ENCODE data around the gene SMIM29. TPM values are rescaled to one million over a fixed set of nuclear protein-coding genes. Genes with fewer than 3 reads are reported as not detected.
"Not testable (repeated sequence)": the region's sequence is repeated elsewhere in the genome, so short reads cannot be mapped to it uniquely, and the experiment has no call there.

Gene SMIM29
- total RNA-seq, 1 donor from 2014 or later = 5.2 TPM

DNA sequence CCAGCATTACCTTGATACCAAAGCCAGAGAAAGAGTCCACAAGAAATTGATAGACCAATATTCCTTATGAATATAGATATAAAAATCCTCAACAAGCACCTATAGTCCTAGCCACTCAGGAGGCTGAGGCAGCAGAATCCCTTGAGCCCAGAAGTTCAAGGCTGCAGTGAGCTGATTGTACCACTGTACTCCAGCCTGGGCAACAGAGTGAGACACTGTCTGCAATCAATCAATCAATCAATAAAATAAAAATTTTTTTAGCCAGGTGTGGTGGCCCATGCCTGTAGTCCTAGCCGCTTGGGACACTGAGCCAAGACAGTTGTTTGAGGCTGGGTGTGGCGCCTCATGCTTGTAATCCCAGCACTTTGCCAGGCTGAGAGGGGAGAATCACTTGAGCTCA lies 18.9 kb upstream of the SMIM29 start:
- no peak for DNase-seq

- not testable (repeated sequence) for DNase-seq
These were observed 14.7 kb upstream of the SMIM29 start for GRCh38 chr6:34263484-34263883.

DNA sequence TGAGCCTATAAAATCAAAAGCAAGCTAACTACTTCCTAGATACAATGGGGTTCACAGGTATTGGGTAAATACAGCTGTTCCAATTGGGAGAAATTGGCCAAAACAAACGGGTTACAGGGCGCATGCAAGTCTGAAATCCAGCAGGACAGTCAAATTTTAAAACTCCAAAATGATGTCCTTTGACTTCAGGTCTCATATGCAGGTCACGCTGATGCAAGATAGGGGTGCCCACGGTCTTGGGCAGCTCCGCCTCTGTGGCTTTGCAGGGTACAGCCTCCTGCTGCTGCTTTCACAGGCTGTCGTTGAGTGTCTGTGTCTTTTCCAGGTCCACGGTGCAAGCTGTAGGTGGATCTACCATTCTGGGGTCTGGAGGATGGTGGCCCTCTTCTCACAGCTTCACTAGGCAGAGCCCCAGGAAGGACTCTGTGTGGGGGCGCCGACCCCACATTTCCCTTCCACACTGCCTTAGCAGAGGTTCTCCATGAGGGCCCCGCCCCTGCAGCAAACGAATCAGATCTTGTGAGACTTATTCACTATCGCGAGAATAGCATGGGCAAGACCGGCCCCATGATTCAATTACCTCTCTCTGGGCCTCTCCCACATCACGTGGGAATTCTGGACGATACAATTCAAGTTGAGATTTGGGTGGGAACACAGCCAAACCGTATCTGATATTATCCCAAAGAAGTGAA lies 11.9 kb upstream of the SMIM29 start:
- no peak for DNase-seq

DNA sequence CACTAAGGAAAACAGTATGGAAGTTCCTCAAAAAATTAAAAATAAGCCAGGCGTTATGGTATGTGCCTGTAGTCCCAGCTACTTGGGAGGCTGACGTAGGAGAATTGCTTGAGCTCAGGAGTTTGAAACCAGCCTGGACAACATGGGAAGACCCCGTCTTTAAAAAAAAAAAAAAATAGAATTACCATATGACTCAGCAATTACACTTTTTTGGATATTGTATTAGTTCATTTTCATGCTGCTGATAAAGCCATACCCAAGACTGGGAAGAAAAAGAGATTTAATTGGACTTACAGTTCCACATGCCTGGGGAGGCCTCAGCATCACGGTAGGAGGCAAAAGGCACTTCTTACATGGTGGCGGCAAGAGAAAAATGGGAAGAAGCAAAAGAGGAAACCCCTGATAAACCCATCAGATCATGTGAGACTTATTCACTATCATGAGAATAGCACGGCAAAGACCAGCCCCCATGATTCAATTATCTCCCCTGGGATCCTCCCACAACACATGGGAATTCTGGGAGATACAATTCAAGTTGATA lies 10.8 kb upstream of the SMIM29 start:
- DNase-seq = no peak

- not testable (repeated sequence) for DNase-seq
These were observed 3.6 kb upstream of the SMIM29 start for GRCh38 chr6:34252395-34252794.

DNA sequence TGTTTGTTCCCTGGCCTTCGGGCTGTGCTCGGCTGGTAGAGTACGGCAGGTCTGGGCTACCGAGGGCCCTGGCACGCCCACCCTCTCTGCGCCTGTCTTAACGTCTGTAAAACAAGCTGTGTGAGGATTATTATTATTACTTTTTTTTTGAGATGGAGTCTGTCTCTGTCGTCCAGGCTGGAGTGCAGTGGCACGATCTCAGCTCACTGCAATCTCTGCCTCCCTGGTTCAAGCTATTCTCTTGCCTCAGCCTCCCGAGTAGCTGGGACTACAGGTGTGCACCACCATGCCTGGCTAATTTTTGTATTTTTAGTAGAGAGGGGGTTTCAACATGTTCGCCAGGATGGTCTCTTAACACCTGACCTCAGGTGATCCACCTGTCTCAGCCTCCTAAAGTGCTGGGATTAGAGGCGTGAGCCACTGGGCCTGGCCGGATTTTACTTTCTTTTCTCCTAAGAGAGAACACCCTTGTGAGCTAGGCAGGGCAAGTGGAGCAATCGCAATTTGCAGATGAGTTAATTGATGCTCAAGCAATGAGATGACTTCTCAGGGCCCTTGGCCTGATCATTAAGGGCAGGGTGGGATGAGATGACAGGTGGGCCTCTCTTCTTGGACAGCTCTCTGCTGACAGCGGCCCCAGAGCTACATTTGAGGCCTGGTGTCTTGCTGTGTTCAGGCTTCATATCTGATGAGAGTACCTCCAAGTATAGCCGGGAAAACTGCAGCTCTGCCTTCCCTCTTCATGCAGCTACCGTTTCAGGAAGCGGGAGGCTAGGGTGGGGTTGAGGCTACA lies 859 bp upstream of the SMIM29 start:
- DNase-seq = peak; percentile 56

DNA sequence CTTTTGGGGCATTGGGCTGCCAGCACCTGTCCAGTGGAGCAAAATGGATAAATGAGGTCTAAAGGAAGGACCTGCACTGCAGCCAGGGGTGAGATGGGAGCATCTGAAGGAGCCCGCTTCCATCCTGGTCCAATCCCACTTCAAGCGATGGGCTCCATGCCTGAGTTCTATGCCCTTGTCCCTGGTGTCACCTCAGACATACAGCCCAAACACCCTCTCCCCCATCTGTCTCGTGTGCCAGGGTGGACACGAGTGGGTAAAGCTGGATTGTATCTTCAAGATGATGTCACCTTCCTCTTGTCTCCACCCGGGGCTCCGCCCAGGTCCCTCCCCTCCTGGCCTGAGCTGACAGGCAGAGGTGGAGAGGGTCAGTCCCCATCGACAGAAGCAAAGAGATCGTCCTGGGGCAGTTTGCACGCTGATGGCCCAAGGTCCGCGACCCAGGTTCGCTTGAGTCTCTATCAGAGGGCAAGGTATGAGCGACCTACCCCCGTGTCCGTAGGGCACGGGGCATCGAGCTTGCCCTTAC lies 544 bp downstream of the SMIM29 start:
- peak; percentile 45 for DNase-seq

DNA sequence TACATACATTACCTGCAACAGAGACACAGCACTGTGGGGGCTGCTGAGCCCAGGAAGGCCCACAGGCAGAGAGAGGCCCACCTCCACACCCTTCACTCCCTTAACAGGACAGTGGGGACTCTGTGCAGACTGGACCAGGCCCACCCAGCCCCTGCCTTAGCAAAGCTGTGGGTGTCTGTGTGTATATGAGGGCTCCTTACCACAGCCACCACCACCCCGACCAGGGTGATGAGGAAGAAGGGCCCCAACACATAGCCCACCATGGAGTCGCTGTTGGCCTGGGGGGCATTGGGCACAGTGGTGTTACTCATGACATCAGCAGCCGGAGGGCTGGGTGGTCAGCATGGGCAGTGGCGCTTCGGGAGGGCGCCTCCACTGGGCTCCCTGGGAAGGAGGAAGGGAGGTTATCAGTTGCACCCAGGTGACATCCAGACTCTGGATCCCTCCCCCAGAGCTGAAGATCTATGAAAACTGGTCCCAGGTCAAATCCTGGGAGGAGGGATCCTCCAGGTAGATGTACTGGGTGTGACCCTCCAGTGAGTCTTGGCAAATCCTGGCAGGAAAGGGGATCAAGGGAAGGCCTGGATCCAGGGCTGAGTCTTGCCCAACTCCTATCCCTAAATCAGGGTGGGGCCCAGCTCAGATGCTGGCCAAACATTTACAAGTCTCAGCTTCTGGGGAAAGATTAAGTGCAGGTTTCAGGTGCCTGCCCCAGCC lies 1.2 kb downstream of the SMIM29 start:
- DNase-seq = no peak

DNA sequence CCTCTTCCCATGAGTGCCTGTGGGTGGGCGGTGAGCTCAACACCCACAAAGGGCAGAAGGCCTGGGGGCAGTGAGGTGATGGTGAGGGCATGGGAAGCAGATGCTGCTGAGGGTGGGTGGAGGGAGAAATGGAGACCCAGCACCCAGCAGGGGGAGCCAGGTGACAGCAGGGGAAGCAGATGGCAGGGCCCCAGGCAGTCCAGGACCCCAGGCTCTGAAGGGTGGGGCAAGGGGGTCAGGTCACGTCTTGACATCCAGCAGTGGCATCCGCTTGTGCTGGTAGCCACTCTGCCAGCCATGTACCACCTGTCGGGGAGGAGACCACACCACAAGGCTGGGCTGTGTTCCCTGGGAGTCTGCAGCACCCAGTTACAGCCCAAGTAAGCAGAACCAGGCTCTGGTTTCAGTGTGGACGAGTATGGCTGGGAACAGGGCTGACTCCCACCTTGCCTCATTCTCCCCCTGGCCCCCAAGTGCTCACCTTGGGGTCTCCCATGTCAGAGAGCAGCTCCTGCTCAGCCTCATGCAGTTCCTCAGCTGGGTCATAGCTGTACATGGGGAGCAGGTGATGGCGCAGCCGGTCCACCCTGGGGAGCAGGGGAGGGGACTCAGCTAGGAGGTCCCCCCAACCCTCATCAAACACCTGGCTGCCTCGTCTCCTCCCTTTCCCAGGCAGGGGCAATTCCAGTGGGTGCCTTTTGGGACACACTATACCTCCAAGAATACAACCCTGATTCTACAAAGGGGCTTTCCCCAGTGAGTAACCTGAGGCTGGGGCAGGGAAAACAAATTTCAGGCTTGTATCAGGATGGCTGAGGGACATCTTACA lies 2.0 kb downstream of the SMIM29 start:
- DNase-seq = peak; percentile 28

GRCh38 chr6:34246249-34246562 lies 2.6 kb downstream of the SMIM29 start:
- no peak for DNase-seq

GRCh38 chr6:34245761-34246140 lies 3.1 kb downstream of the SMIM29 start:
- DNase-seq = not testable (repeated sequence)

DNA sequence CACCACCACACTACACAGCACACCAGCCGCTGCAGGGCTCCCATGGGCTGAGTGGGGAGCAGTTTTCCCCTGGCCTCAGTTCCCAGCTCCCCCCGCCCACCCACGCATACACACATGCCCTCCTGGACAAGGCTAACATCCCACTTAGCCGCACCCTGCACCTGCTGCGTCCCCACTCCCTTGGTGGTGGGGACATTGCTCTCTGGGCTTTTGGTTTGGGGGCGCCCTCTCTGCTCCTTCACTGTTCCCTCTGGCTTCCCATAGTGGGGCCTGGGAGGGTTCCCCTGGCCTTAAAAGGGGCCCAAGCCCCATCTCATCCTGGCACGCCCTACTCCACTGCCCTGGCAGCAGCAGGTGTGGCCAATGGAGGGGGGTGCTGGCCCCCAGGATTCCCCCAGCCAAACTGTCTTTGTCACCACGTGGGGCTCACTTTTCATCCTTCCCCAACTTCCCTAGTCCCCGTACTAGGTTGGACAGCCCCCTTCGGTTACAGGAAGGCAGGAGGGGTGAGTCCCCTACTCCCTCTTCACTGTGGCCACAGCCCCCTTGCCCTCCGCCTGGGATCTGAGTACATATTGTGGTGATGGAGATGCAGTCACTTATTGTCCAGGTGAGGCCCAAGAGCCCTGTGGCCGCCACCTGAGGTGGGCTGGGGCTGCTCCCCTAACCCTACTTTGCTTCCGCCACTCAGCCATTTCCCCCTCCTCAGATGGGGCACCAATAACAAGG lies 3.6 kb downstream of the SMIM29 start:
- not testable (repeated sequence) for DNase-seq

DNA sequence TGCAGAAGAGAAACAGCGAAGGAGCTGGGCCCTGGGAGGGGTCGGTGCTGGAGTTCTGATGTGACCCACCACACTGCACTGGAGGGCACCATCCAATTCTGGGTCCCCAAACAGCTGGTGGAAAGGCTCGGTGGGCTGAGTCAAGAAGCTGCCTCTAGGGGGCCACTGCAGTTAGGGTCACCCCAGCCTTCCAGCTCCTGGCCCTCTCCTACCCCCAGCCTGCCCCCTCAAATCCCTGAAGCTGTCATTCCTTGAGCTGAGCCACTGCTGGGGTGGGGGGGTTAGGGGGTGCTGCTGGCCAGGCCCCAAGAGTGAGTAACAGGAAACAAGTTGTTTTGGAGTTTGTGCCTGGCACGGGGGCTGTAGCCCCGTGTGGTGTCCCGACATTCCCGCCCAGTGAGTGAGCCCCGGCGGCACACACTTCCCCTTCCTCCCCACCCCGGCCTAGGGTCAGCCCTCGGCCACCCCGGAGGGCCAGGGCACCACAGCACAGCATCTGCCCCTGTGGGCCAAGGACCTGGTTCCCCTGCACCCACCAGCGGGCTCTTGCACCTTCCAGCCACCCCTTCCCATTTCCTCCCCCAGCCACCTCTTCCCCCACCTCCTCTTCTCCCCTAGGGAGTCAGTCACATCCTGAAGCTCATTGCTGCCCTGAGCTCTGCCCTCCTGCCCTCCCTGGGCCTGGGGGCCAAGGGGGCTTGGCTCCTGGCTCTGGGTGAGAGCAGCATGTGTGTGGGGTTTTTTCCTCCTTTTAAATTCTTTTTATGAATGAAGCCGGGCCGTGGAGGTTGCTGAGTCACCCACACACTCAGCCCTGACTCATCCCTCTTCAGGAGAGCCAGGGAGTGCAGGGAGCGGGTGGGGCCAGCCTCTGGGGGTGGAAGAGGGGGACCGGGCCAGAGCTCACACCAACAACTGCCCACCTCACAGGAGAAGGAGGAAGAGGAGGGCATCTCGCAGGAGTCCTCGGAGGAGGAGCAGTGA lies 4.6 kb downstream of the SMIM29 start:
- peak; percentile 16 for DNase-seq

DNA sequence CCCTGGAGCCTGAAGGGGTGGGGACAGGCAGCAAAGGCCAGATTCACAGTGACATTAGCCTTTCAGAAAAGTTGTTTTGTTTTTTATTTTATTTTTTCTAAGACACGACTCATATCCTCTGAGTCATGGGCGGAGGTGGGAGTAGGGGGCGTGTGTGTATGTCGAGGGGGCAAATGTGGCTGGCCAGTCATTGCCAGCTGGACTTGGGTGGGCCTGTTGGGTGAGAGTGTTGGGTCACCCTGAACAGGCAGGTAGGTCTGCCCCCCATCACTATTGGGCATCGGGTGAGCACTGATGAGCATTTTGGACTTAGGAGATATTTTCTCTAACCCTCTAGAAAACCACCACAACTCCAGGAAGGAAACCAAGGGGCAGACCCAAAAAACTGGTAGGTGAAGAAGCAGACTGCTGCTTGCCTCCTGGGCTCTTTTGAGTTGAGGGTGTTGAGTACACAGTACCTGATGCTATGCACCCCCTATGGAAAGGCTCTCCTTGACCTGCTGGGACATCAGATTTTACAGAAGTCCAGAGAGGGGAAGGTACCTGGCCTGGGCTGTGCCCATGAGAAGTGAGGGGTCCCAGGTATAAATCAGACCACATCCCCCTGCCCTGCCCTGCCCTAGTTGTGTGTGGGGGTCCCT lies 5.6 kb downstream of the SMIM29 start:
- no peak for DNase-seq

DNA sequence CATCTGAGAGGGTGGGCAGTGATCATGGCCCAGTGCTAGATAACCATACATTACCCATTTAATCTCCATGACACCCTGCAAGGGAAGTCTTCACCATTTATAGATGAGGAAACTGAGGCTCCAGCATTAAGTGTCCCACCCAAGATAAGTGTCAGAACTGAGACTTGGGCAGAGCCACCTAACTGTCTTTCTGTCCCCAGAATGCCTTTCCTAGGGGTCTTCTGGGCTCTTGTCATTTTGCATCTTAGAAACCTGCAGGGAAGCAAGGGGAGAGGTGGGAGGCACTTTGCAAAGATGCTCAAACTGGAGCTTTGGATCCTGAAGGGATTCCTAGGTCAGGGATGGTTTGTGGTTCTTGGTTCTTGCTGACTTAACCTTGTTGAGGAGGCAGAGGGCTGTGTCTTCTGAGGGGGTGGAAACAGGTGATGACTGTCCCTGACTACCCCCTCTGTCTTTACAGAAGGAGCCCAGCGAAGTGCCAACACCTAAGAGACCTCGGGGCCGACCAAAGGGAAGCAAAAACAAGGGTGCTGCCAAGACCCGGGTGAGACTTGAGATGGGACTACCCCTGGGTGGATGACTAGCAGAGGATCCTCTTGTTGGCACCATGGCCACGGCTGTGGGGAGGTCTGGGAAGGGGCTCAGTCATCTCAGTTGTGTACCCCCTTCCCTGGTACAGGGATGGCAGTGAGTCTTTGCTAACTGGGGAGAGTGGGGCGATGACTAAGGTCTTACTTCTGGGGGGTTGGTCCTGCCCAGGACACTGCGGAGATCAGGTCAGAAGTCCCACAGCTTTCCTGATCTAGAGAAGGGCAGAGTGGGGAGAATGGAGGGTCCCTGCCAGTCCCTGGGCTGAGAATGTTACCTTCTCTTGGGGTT lies 6.3 kb downstream of the SMIM29 start:
- no peak for DNase-seq

DNA sequence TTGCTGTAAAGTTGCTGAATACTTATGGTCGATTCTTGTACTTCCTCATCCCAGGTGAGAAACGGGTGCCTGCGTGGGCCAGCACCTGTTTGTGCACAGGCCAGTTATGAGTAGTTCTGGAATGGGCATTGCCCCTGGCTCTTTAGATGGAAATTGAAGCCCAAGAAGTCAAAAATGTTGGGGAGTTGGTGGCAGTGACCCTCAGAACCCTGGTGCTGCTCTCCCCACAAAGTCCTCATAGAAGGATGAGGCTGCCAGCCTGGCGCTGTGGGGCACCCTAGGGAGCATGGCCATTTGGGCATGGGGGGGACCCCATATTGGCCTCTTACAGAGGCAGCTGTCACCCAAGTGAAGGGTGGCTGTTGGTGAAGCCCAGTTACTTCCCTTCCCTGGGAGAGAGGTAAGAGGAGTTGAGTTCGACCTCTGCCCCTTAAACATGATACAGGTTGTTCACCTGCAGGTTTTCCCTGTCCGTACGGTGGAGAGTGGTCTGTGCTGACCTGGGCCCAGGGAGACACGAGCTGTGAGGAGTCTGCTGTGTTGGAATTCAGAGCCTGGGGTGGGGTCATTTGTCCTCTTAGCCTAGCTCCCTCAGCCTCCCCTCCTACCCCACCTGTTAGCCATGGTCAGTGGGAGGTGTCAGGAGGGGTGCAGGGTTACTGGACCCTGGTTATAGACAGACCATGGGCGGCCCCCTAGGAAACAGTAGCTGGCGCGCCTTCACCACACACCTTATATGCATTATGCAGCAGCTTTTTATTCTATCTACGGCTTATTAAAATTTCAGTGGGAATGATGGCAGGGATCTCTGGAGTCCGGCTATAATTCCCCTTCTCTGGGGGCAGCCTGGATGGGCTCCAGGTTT lies 7.2 kb downstream of the SMIM29 start:
- DNase-seq = no peak

Measured in tongue (tissue), 2 donors.